ENCODE measurements around the gene CCDC13. TPM values are rescaled to one million over a fixed set of nuclear protein-coding genes. Genes with fewer than 3 reads are reported as not detected.

Gene CCDC13
- total RNA-seq, 1 experiment from 2014 or later = 0.59 TPM

GRCh38 chr3:42732196-42732828, 40.7 kb downstream of the CCDC13 start:
- H3K36me3 ChIP-seq = no peaks in the 10 kb centered on the region
- no peaks in the 10 kb centered on the region for H3K9me3 ChIP-seq
- no peak for DNase-seq
- H3K4me3 ChIP-seq = no peak overlapping the region
- H3K27me3 ChIP-seq = no peaks in the 10 kb centered on the region

DNA sequence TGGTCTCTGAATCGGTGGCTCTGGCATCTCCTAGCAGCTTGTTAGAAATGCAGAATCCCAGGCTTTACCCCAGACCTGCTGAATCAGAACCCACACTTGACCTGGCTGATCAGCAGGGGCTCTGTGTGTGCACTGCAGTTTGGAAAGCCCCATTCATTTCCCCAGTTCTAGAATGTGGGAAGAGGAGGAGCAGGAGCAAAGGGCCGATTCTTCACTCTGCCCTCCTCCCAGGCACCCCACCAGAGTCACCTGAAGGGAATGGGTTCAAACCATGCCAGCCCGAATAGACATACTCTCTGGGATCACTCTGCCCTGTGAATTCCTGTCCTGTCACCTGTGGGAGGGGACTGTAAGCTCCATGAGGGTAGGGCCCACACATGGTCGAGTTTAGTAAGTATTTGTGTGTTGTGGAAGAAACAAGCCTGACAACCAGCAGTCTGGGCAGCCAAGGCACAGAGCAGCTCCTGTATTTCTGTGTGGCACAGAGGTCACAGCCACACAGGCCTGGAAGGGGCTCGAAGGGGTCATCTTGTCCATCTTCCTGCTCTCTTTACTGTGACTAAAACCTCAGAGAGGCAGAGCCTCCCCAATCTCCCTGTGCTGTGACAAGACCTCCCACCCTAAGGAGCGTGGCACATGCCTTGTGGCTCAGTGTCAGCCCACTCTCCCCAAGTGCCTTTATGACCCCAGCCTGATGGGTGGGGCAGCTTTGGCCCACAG, 41.4 kb downstream of the CCDC13 start:
- H3K36me3 ChIP-seq = no peaks in the 10 kb centered on the region
- no peak overlapping the region for H3K4me3 ChIP-seq
- H3K27me3 ChIP-seq = no peaks in the 10 kb centered on the region
- no peak for DNase-seq
- H3K9me3 ChIP-seq = no peaks in the 10 kb centered on the region

DNA sequence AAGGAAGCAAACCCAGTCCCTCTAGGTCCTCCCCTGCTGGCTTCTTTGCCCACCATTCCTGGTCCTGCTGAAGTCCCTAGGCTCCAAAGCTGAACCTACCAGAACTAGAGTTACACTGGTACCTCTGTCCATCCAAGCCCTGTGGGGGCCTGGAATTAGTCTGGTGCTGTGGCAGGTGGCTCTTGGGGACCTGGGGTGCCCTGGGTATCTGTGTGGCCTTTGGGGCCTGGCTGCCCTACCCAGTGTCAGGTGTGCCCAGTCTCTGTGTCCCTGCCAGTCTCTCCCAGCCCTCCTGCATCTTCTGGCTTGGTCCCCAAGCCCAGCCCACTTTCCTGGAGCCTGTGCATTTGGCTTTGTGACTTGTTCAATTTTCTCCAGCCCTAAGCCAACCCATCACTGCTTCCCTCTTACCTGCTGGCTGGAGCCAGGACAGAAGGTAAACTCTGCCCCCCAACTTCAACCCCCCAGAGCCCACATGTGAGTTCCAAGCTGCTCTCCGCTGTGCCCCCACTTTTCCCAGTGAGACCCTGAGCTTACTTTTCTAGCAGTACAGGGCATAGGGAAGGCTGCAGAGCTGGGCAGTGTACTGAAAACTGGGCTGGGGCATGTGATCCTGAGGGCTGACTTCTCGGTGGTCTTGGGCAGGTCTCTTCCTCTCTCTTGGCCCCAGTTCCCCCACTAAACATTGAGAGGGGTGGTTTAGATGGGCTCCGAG, 42.2 kb downstream of the CCDC13 start:
- no peak for DNase-seq
- Histone ChIP-seq H3K36me3 (no peaks in the 10 kb centered on the region), H3K27me3 (no peaks in the 10 kb centered on the region), H3K4me3 (no peak overlapping the region), H3K9me3 (no peaks in the 10 kb centered on the region)

DNA sequence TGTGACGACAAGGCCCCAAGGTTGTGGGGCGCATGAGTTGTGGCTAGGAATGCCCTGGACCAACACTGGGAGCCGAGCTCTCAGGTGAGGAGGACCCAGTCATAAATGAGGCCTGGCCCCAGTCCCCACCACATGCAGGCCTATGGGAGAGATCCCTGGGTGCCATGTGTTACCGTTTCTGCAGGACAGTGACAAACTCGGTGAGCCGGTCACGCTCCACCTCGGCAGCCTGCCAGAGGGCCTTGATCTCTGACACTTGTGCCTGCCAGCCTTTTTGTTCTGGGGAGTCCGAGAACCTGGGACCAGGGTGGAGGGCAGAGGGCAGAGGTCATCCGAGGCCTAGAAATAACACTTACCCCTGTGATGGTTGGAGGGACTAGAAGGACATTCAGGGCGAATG, 42.8 kb downstream of the CCDC13 start:
- no peak for DNase-seq
- Histone ChIP-seq H3K27me3 (no peaks in the 10 kb centered on the region), H3K36me3 (no peaks in the 10 kb centered on the region), H3K4me3 (no peak overlapping the region), H3K9me3 (no peaks in the 10 kb centered on the region)

GRCh38 chr3:42729404-42730145, 43.5 kb downstream of the CCDC13 start:
- H3K9me3 ChIP-seq = no peaks in the 10 kb centered on the region
- no peaks in the 10 kb centered on the region for H3K27me3 ChIP-seq
- no peaks in the 10 kb centered on the region for H3K36me3 ChIP-seq
- no peak overlapping the region for H3K4me3 ChIP-seq
- DNase-seq = no peak

GRCh38 chr3:42728668-42729364, 44.2 kb downstream of the CCDC13 start:
- Histone ChIP-seq H3K9me3 (no peaks in the 10 kb centered on the region), H3K27me3 (no peaks in the 10 kb centered on the region), H3K36me3 (no peaks in the 10 kb centered on the region), H3K4me3 (no peak overlapping the region)
- no peak for DNase-seq

- H3K9me3 ChIP-seq = no peaks in the 10 kb centered on the region
- H3K27me3 ChIP-seq = no peaks in the 10 kb centered on the region
- no peaks in the 10 kb centered on the region for H3K36me3 ChIP-seq
- H3K4me3 ChIP-seq = no peak overlapping the region
- DNase-seq = no peak
Observed at GRCh38 chr3:42728056-42728455, 45.0 kb downstream of the CCDC13 start.

DNA sequence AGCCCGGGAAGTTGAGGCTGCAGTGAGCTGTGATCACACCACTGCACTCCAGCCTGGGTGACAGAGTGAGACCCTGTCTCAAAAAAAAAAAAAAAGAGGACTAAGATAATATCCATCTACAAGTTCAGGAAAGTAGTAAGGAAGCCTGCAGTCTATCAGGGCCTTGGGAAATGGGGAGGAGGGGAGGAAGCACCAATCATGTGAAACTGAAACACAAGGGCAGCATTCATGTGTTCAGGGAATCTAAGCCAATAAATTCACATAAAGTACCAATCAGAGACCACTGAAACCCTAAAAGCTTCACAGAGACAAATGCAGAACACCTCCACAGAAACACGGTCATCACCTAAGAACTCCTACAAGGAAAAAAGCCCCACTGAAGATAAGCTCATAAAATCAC, 47.6 kb downstream of the CCDC13 start:
- H3K4me3 ChIP-seq = no peak overlapping the region
- no peaks in the 10 kb centered on the region for H3K27me3 ChIP-seq
- no peaks in the 10 kb centered on the region for H3K9me3 ChIP-seq
- DNase-seq = no peak
- no peaks in the 10 kb centered on the region for H3K36me3 ChIP-seq

DNA sequence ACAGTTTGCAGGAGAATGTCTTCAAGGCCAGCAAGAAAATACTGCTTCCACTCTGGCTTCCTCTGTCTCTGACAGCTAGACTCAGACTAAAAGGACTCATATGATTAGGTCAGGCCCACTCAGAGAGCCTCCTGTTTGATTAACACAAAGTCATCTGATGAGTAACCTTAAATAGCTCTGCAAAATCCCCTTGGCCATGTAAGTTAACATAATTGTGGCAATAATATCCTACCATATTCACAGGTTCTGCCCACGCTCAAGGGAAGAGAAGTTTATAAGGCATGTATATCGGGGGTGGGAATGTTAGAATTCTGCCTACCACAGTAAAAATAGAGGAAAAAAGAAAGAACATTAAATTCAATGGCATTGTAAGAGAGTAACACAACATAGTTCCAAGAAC, 49.8 kb downstream of the CCDC13 start:
- H3K4me3 ChIP-seq = no peak overlapping the region
- H3K36me3 ChIP-seq = no peaks in the 10 kb centered on the region
- H3K9me3 ChIP-seq = no peaks in the 10 kb centered on the region
- DNase-seq = no peak
- no peaks in the 10 kb centered on the region for H3K27me3 ChIP-seq

Other genes starting within 250 kb of the CCDC13 start
- 54.8 and 68.3 TPM in 2 replicates for gene SEC22C, start 191.3 kb downstream of the CCDC13 start, total RNA-seq (2014; rRNA removed; shearing (Covaris generic); ENCODE audit: low replicate concordance)
- gene SS18L2, start 182.4 kb downstream of the CCDC13 start, total RNA-seq (2014; rRNA removed; shearing (Covaris generic); ENCODE audit: low replicate concordance) = 11.2 and 14.6 TPM in 2 replicates
- gene NKTR, start 172.6 kb downstream of the CCDC13 start, total RNA-seq (2014; rRNA removed; shearing (Covaris generic); ENCODE audit: low replicate concordance) = 4.4 and 4.8 TPM in 2 replicates
- gene ZBTB47, start 119.6 kb downstream of the CCDC13 start, total RNA-seq (2014; rRNA removed; shearing (Covaris generic); ENCODE audit: low replicate concordance) = 11.7 and 22.7 TPM in 2 replicates
- gene KLHL40, start 87.7 kb downstream of the CCDC13 start, total RNA-seq (2014; rRNA removed; shearing (Covaris generic); ENCODE audit: low replicate concordance) = not detected in 2 replicates
- gene HHATL, start 70.5 kb downstream of the CCDC13 start, total RNA-seq (2014; rRNA removed; shearing (Covaris generic); ENCODE audit: low replicate concordance) = not detected in 2 replicates
- gene HIGD1A, start 31.2 kb upstream of the CCDC13 start, total RNA-seq (2014; rRNA removed; shearing (Covaris generic); ENCODE audit: low replicate concordance) = 93.8 and 116 TPM in 2 replicates
- not detected in 2 replicates for gene ACKR2, start 36.2 kb upstream of the CCDC13 start, total RNA-seq (2014; rRNA removed; shearing (Covaris generic); ENCODE audit: low replicate concordance)
- gene CYP8B1, start 102.6 kb upstream of the CCDC13 start, total RNA-seq (2014; rRNA removed; shearing (Covaris generic); ENCODE audit: low replicate concordance) = not detected in 2 replicates
- not detected in 2 replicates for gene ZNF662, start 132.9 kb upstream of the CCDC13 start, total RNA-seq (2014; rRNA removed; shearing (Covaris generic); ENCODE audit: low replicate concordance)
- 0.15 TPM in 1 of 2 replicates, not detected in the other for gene GASK1A, start 206.1 kb upstream of the CCDC13 start, total RNA-seq (2014; rRNA removed; shearing (Covaris generic); ENCODE audit: low replicate concordance)

Measured in MG63 (cell line).